NCI-H187 treated with DMSO at 0.1 percent for 48 hours (cell line): ENCODE data around the gene PSME2.

ENCODE experiments used
- DNase-seq: peaks from one replicate; lab custom pipeline; 2025; lab: John Stamatoyannopoulos, UW

PSME2 gene

DNA sequence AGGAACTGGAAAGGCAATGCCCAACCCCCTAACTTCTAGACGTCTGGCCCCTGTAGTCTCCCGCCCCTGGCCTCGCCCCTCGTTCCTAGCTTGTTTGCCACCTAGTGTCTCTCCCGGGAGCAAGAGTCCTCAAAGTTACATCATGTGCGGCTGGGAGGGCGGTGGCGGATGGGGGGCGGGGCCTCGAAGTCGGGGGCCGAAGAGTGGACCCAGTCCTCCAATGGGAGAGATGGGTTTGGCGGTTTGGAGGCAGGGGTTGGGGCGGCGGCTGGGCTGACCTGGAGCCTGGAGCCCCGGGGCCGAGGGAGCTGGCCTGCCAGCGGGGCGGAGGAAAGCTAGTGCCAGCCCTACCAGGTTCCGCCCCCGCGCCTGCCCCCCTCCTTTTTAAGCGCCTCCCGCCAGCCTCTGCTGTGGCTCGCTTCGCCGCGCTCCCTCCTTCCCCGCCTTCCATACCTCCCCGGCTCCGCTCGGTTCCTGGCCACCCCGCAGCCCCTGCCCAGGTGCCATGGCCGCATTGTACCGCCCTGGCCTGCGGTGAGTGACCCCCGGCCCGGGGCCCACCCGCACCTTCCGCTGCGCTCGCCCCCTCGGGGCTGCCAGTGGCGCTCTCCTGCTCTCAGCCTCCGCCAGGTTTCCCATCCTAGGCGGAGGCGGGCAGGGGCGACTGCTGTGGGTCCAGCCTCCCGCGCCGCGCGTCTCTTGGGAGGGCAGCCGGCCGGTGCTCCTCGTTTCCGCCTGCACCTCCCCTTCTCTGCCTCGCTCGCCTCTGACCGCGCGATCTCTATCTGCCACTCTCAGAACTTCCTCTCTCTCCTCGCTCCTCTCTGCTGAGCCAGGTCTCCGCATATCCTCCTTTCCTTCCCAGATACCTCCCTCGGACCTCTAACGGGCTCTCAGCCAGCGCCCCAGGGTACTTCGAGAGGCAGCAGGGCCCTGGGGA is 52.2 kb downstream of the PSME2 start, which contains the start of gene PCK2:
TSS of gene PCK2 (plus strand) at position 411 of the 940 bp plus-strand sequence. CDS start at position 506, 95 bp downstream.
- DNase-seq, result peak; percentile 65
